ENCODE results near the gene ZKSCAN3. TPM values are rescaled to one million over a fixed set of nuclear protein-coding genes. Genes with fewer than 3 reads are reported as not detected.

The ZKSCAN3 gene
- total and polyA plus RNA-seq, 2 of the 8 experiments (the other 6 are each of a cell fraction or from before 2014, with no cell fraction given) = 2.7 to 9.8 TPM

DNA sequence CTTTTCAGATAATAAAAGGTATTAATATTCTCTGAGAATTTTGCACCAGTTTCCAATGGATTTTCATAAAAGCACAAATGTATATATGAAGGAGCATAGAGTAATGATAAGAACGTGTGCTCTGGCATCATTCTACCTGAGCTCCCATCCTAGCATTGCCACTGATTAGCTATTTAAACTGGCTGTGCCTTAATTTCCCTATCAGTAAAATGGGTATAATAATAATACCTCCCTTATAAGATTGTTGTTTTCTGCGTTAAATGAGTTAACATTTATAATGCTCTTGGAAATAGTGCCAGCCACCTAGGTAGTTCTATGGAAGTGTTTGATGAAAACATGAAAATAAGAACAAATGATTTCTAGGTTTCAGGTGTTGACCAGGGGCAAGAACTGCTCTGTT, 11.2 kb downstream of the ZKSCAN3 start:
- 92% methylated on average over 2 of the region's 2 CpGs; no CpG with 5 or more reads in 1 of the 2 experiments for WGBS, 2 experiments (ENCODE audit: extremely low coverage in 1 of 2, insufficient coverage in 1 of 2, insufficient read length in 1 of 2, insufficient replicate concordance in 2 of 2, low coverage in 1 of 2, low lambda C conversion rate in 2 of 2, missing lambda C conversion rate in 1 of 2)
- H3K27me3 ChIP-seq (replicated peaks in 1 of 4; ENCODE audit: control insufficient read depth in 3 of 4, extremely low read depth in 1 of 4, insufficient read depth in 3 of 4, low read length in 3 of 4) = no peaks in the 10 kb centered on the region
- no peak for DNase-seq (ENCODE audit: low read depth in 1 of 2, low spot score in 2 of 2)
- H3K18ac ChIP-seq (ENCODE audit: extremely low read depth, low read length) = no peak overlapping the region
- no peak overlapping the region for H3K56ac ChIP-seq (replicated peaks; ENCODE audit: insufficient read length, low read depth, low read length)
- no peaks in the 10 kb centered on the region; a peak in 2 of 4 replicates for H3K9me3 ChIP-seq (ENCODE audit: insufficient read depth in 2 of 2, low read depth in 1 of 2, low read length in 1 of 2)
- no peak overlapping the region for H3K14ac ChIP-seq (ENCODE audit: insufficient read length)
- peaks cover 5% of the 10 kb centered on the region in 2 experiments; a peak in 1 of 4 replicates for H3K79me2 ChIP-seq (ENCODE audit: control insufficient read depth in 1 of 2, insufficient read depth in 2 of 2, low read length in 2 of 2)
- FAIRE-seq = no peak
- no peak overlapping the region for H2BK120ac ChIP-seq (replicated peaks; ENCODE audit: low read depth, low read length)
- TF ChIP-seq RBBP5 (IDR thresholded peaks at IDR 0.05; ENCODE audit: borderline replicate concordance, low read depth, low read length) = no peak
- no peak for TF ChIP-seq POLR2A (IDR thresholded peaks at IDR 0.05; ENCODE audit: control extremely low read depth in 1 of 2, low read depth in 2 of 2, low read length in 2 of 2)
- TF ChIP-seq CTCF (IDR thresholded peaks at IDR 0.05; ENCODE audit: control extremely low read depth in 1 of 3, insufficient read depth in 1 of 3, low read depth in 1 of 3, low read length in 3 of 3) = no peak
- no peak overlapping the region for H3K9ac ChIP-seq (replicated peaks in 1 of 4; ENCODE audit: extremely low read depth in 1 of 4, low read depth in 3 of 4, low read length in 3 of 4)
- H4K91ac ChIP-seq (replicated peaks; ENCODE audit: insufficient read length, low read length) = no peak overlapping the region
- H3K4me3 ChIP-seq (ENCODE audit: extremely low read depth in 1 of 4, insufficient read depth in 2 of 4, low read depth in 3 of 4, low read length in 4 of 4) = no peak overlapping the region
- peaks cover 9 to 18% (median 14%) of the 10 kb centered on the region in 4 experiments; a peak in 6 of 8 replicates for H3K36me3 ChIP-seq (ENCODE audit: control insufficient read depth in 2 of 4, insufficient read depth in 4 of 4, low read length in 3 of 4)
- no peak overlapping the region for H3K4me2 ChIP-seq (ENCODE audit: insufficient read depth in 1 of 2, low read depth in 2 of 2, low read length in 2 of 2)
- H4K20me1 ChIP-seq (replicated peaks in 1 of 2; ENCODE audit: control insufficient read depth in 1 of 2, insufficient read depth in 2 of 2, low read length in 2 of 2) = peaks cover 0 to 2% of the 10 kb centered on the region in 2 experiments
- H2BK15ac ChIP-seq (ENCODE audit: low read length) = no peak overlapping the region
- H2AK5ac ChIP-seq (ENCODE audit: low read depth, low read length) = no peak overlapping the region
- H3K4ac ChIP-seq (replicated peaks; ENCODE audit: insufficient read length, low read depth, low read length) = no peak overlapping the region
- H3K23ac ChIP-seq (ENCODE audit: insufficient read length) = no peak overlapping the region
- H3K27ac ChIP-seq (ENCODE audit: low read depth, low read length) = no peak overlapping the region
- peaks cover 0 to 4% (median 3%) of the 10 kb centered on the region in 4 experiments; a peak in 3 of 7 replicates for H3K4me1 ChIP-seq (replicated peaks in 1 of 4; ENCODE audit: control insufficient read depth in 3 of 4, insufficient read depth in 4 of 4, low read length in 3 of 4)
- no peak overlapping the region for H2BK20ac ChIP-seq (ENCODE audit: low read length)
- no peak overlapping the region for H2BK5ac ChIP-seq (ENCODE audit: low read depth, low read length)
- no peak overlapping the region for H2AFZ ChIP-seq (ENCODE audit: low read length)
- H4K5ac ChIP-seq (ENCODE audit: insufficient read length, low read depth, low read length) = no peak overlapping the region
- H2BK12ac ChIP-seq (ENCODE audit: low read depth, low read length) = no peak overlapping the region
- 0 out of 2 replicates have a peak, but pooled peaks cover under 1% of the 10 kb centered on the region for H3K23me2 ChIP-seq (ENCODE audit: low read depth, low read length)
- H4K8ac ChIP-seq (ENCODE audit: extremely low read depth, insufficient read depth, low read length) = no peak overlapping the region
- ChIA-PET POLR2A (ENCODE audit: partially characterized antibody) (interaction anchor here (2.5 kb wide), 1 partner anchor 25 kb away, joined by 7 read pairs; the partner anchor contains the start of gene ZSCAN31), CTCF (ENCODE audit: partially characterized antibody) (interaction anchor here (1.3 kb wide), 1 partner anchor 9 kb away, joined by 3 read pairs; no protein-coding TSS in a partner anchor)
- H3K79me1 ChIP-seq (ENCODE audit: low read depth, low read length) = no peaks in the 10 kb centered on the region

Measured in H1 (cell line).